ENCODE data around the gene SPOCK1.

- TF ChIP-seq, protein P1, sequence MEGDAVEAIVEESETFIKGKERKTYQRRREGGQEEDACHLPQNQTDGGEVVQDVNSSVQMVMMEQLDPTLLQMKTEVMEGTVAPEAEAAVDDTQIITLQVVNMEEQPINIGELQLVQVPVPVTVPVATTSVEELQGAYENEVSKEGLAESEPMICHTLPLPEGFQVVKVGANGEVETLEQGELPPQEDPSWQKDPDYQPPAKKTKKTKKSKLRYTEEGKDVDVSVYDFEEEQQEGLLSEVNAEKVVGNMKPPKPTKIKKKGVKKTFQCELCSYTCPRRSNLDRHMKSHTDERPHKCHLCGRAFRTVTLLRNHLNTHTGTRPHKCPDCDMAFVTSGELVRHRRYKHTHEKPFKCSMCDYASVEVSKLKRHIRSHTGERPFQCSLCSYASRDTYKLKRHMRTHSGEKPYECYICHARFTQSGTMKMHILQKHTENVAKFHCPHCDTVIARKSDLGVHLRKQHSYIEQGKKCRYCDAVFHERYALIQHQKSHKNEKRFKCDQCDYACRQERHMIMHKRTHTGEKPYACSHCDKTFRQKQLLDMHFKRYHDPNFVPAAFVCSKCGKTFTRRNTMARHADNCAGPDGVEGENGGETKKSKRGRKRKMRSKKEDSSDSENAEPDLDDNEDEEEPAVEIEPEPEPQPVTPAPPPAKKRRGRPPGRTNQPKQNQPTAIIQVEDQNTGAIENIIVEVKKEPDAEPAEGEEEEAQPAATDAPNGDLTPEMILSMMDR (IDR thresholded peaks at IDR 0.05; ENCODE audit: low read depth, low read length, missing input control): no peak
- TF ChIP-seq, protein P2, sequence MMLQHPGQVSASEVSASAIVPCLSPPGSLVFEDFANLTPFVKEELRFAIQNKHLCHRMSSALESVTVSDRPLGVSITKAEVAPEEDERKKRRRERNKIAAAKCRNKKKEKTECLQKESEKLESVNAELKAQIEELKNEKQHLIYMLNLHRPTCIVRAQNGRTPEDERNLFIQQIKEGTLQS (IDR thresholded peaks at IDR 0.05): no peak
- TF ChIP-seq SP1 (IDR thresholded peaks at IDR 0.05): no peak
- TF ChIP-seq, protein P3, sequence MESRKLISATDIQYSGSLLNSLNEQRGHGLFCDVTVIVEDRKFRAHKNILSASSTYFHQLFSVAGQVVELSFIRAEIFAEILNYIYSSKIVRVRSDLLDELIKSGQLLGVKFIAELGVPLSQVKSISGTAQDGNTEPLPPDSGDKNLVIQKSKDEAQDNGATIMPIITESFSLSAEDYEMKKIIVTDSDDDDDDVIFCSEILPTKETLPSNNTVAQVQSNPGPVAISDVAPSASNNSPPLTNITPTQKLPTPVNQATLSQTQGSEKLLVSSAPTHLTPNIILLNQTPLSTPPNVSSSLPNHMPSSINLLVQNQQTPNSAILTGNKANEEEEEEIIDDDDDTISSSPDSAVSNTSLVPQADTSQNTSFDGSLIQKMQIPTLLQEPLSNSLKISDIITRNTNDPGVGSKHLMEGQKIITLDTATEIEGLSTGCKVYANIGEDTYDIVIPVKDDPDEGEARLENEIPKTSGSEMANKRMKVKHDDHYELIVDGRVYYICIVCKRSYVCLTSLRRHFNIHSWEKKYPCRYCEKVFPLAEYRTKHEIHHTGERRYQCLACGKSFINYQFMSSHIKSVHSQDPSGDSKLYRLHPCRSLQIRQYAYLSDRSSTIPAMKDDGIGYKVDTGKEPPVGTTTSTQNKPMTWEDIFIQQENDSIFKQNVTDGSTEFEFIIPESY (IDR thresholded peaks at IDR 0.05): no peak
- TF ChIP-seq HNF4A (conservative IDR thresholded peaks at IDR 0.05): no peak
- TF ChIP-seq REST (IDR thresholded peaks at IDR 0.05): no peak
- no peak for TF ChIP-seq RAD21 (IDR thresholded peaks at IDR 0.05)
- no peak for TF ChIP-seq TAF1 (conservative IDR thresholded peaks at IDR 0.05)
- TF ChIP-seq MAX (IDR thresholded peaks at IDR 0.05): no peak
- TF ChIP-seq FOXA1 (IDR thresholded peaks at IDR 0.05): no peak
- no peak for TF ChIP-seq GABPA (IDR thresholded peaks at IDR 0.05 in 1 of 2, conservative IDR thresholded peaks at IDR 0.05 in 1 of 2)
- TF ChIP-seq YY1 (IDR thresholded peaks at IDR 0.05): no peak
- no peak for TF ChIP-seq JUND (IDR thresholded peaks at IDR 0.05)
- no peak for TF ChIP-seq EGR1 (IDR thresholded peaks at IDR 0.05; ENCODE audit: low read depth in 2 of 2)
These were observed 66.8 kb downstream of the SPOCK1 start for GRCh38 chr5:137432376-137432775.
